ENCODE measurements around the gene NT5DC2. TPM values are rescaled to one million over a fixed set of nuclear protein-coding genes. Genes with fewer than 3 reads are reported as not detected.
A peak's percentile ranks its signal among the peaks of the same experiment; 100 is the strongest.

Gene NT5DC2
- total RNA-seq, 1 experiment from 2014 or later, result 229 TPM

- H3K4me1 ChIP-seq (ENCODE audit: insufficient read depth, low read length), result peaks cover 33% of the 10 kb centered on the region
- peaks cover 43% of the 10 kb centered on the region for H3K79me2 ChIP-seq (ENCODE audit: low read length)
- BruUV-seq (replicated peaks), result no TSS peak
- H3K27ac ChIP-seq (ENCODE audit: low read length), result no peak overlapping the region
- H3K36me3 ChIP-seq (ENCODE audit: low read depth, low read length), result peaks cover 9% of the 10 kb centered on the region
- H3K9ac ChIP-seq (ENCODE audit: low read length), result no peak overlapping the region
- ATAC-seq (no peak), DNase-seq (no peak)
- CTCF ChIA-PET, result no interaction called here
- H3K4me2 ChIP-seq (ENCODE audit: low read length), result peak overlapping the region; percentile 87; the same call in 1 of the 2 replicates
- no peak overlapping the region for H2AFZ ChIP-seq (ENCODE audit: low read length)
- H3K4me3 ChIP-seq (ENCODE audit: low read length), result no peak overlapping the region
- no peaks in the 10 kb centered on the region for H3F3A ChIP-seq (ENCODE audit: low read length, unreplicated experiment)
- no peaks in the 10 kb centered on the region for H3K9me2 ChIP-seq (replicated peaks; ENCODE audit: low read length)
- no peaks in the 10 kb centered on the region for H3K9me3 ChIP-seq (ENCODE audit: low read length)
- POLR2A ChIA-PET (ENCODE audit: unreplicated experiment), result no interaction called here
- intact Hi-C loops (cut with micrococcal nuclease), result loop anchor here (10.0 kb wide), 1 partner anchor 154 kb away; the partner anchor contains the start of genes GNL3 and PBRM1
- peaks cover 8% of the 10 kb centered on the region; the same call in 1 of the 2 replicates for H4K20me1 ChIP-seq (ENCODE audit: low read length)
- no peaks in the 10 kb centered on the region for H3K27me3 ChIP-seq (ENCODE audit: low read length)
- TF ChIP-seq EZH2 (IDR thresholded peaks at IDR 0.05; ENCODE audit: low read length, unreplicated experiment) (no peak), EZH2phosphoT487 (IDR thresholded peaks at IDR 0.05; ENCODE audit: borderline replicate concordance, low read length) (no peak)
- TF ChIP-seq, protein P1, sequence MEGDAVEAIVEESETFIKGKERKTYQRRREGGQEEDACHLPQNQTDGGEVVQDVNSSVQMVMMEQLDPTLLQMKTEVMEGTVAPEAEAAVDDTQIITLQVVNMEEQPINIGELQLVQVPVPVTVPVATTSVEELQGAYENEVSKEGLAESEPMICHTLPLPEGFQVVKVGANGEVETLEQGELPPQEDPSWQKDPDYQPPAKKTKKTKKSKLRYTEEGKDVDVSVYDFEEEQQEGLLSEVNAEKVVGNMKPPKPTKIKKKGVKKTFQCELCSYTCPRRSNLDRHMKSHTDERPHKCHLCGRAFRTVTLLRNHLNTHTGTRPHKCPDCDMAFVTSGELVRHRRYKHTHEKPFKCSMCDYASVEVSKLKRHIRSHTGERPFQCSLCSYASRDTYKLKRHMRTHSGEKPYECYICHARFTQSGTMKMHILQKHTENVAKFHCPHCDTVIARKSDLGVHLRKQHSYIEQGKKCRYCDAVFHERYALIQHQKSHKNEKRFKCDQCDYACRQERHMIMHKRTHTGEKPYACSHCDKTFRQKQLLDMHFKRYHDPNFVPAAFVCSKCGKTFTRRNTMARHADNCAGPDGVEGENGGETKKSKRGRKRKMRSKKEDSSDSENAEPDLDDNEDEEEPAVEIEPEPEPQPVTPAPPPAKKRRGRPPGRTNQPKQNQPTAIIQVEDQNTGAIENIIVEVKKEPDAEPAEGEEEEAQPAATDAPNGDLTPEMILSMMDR (conservative IDR thresholded peaks at IDR 0.05; ENCODE audit: low read depth, low read length), result no peak
Observed at GRCh38 chr3:52530918-52531826, 2.5 kb downstream of the NT5DC2 start.

- no TSS peak for BruUV-seq (replicated peaks)
Observed at GRCh38 chr3:52529376-52530333, 4.0 kb downstream of the NT5DC2 start.

More at GRCh38 chr3:52529376-52530333, 4.0 kb downstream of the NT5DC2 start:
- Histone ChIP-seq H3K36me3 (ENCODE audit: low read depth, low read length) (peaks cover 13% of the 10 kb centered on the region), H3K27ac (ENCODE audit: low read length) (no peak overlapping the region), H3K9ac (ENCODE audit: low read length) (no peak overlapping the region), H3K4me1 (ENCODE audit: insufficient read depth, low read length) (peaks cover 25% of the 10 kb centered on the region), H3K4me3 (ENCODE audit: low read length) (no peak overlapping the region), H3K79me2 (ENCODE audit: low read length) (peaks cover 43% of the 10 kb centered on the region), H3K9me3 (ENCODE audit: low read length) (no peaks in the 10 kb centered on the region), H3K9me2 (replicated peaks; ENCODE audit: low read length) (no peaks in the 10 kb centered on the region), H2AFZ (ENCODE audit: low read length) (no peak overlapping the region), H3K27me3 (ENCODE audit: low read length) (no peaks in the 10 kb centered on the region), H4K20me1 (ENCODE audit: low read length) (peaks cover 8% of the 10 kb centered on the region; the same call in 1 of the 2 replicates), H3K4me2 (ENCODE audit: low read length) (no peak overlapping the region), H3F3A (ENCODE audit: low read length, unreplicated experiment) (no peaks in the 10 kb centered on the region)
- POLR2A ChIA-PET (ENCODE audit: unreplicated experiment), result no interaction called here
- CTCF ChIA-PET, result no interaction called here
- intact Hi-C loops (cut with micrococcal nuclease), result loop anchor here (10.0 kb wide), 1 partner anchor 155 kb away; the partner anchor contains the start of genes GNL3 and PBRM1
- TF ChIP-seq, protein P1 (conservative IDR thresholded peaks at IDR 0.05; ENCODE audit: low read depth, low read length), result no peak
- TF ChIP-seq EZH2phosphoT487 (IDR thresholded peaks at IDR 0.05; ENCODE audit: borderline replicate concordance, low read length), result no peak
- TF ChIP-seq EZH2 (IDR thresholded peaks at IDR 0.05; ENCODE audit: low read length, unreplicated experiment), result no peak
- DNase-seq, result no peak
- ATAC-seq, result no peak

Data from PC-3 (cell line).